ENCODE data around the gene TRIM45.
"Not testable (repeated sequence)": the region's sequence is repeated elsewhere in the genome, so short reads cannot be mapped to it uniquely, and the experiment has no call there.

TRIM45 gene

DNA sequence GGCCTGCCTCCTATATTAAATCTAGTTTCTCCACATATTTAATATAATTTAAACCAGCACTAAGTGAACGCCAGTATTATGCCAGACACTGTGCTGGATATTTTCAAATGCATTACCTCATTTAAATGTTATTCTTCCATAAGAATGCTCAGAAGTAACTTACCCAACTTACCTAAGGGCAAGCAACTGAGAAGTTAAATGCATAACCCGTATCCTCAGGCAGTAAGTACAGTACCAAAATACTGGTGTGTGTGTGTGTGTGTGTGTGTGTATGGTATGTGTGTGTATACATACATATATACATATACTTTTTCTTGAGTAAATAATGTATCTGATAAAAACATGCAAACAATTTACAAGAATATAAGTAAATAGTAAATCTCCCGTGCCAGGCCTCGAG lies 9.0 kb upstream of the TRIM45 start:
- DNase-seq = no peak

DNA sequence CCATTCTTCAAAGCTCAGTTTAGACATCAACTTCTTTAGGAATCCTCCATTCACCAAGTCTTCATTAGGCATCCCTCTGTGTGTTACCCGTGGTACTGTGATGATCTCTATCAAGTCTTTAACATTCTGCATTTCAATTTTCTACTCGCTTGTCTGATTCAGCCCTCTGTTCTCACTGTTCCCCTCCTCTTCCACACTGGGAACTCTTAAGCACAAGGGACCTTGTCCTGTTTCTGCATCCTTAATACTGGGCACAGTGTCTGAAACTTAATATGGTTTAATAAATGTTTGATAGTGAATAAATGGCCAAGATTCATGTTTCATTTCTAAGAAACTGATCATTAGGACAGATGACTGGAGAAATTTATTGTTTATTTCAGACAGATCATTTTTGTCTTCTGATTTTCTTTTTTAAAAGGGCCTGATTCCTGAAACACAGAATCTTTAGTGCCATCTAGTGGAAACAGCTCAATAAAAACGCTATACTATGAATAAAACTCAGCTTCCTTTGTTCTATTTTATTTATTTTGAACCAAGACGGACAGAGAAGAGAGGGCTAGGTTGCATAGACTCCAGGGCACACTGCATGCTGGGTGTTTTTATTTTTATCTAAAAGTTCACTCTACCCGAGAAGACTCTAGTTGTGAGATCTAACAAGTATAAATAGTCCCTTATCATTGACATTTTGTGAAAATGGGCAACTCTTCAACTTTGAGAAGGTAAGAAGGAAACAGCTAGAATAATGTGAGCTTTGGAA lies 7.0 kb upstream of the TRIM45 start:
- no peak for DNase-seq

DNA sequence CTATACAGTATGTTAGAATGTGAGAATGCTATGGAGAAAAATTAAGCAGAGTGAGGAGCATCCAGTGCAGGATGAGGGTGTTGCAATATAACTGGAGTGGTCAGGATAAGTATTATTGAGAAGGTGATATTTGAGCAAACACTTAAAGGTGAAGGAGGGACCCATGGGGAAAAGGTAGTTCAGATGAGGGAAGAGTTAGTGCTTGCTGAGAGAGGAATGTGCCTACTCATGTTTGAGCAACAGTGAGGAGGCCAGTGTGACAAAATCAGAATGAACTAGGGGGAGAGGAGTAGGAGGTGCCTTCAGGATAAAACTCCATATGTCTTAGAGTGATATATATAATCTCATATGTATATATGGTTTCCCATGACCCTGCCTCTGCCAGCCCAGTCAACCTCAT lies 6.2 kb upstream of the TRIM45 start:
- no peak for DNase-seq

DNA sequence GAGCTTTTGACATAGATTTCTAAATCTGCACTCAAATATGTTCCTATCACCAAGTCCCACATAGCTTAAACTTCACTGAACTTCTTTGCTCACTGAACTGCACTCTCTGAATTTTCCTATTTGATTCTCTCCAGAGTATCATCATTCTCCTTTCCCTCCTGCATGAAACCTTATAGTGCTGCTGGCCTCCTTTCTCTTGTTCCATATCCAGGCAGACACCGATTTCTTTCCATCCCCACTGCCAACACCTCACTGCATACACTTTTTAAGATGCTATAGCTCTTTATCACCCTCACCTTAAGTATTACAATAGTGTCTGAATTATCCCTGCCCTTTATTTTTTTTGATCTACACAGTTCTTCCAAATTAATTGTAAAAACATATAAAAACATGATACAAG lies 3.1 kb upstream of the TRIM45 start:
- no peak for DNase-seq

GRCh38 chr1:117123274-117123673 lies 1.7 kb upstream of the TRIM45 start:
- DNase-seq = no peak

- no peak for DNase-seq
Observed at GRCh38 chr1:117122330-117123025, 929 bp upstream of the TRIM45 start.

DNA sequence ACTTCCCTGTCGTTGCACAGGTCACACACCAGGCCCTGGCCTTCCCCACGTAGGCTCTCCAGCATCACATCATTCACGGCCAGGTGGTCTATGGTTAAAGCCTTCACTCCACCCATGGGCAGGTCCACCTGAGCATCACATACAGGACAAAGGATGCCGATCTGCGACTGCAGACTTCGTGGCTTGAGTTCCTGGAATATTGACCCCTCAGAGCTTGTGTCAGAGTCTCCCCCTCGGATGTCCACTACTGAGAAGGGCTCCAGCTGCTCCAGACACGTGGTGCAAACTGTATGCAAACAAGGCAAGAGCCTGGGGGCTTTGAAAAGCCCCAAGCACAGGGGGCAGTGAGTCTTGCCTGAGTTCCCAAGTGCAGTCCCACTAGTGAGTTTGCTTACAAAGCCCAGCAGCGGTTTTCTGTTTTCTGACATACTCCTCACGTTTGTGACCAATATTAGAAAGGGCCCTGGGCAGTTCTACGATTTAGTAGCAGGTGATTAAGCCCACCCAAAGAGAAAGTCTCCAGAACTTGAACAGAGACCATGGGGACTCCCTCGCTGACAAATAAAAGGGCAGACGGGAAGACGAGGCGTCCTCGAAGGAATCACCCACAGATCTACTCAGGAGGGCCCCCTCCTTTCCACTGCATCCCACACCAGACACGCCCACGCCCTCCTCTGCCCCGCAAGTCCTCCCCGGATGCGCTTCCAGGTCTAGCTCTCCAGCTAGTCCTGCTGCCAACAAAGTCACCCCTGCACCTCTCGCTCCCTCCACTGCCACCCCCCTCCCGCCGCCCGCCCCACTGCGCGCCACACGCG lies 568 bp downstream of the TRIM45 start:
- DNase-seq = no peak

GRCh38 chr1:117119144-117119543 lies 2.4 kb downstream of the TRIM45 start:
- not testable (repeated sequence) for DNase-seq

- no peak for DNase-seq
Observed at GRCh38 chr1:117118137-117118536, 3.4 kb downstream of the TRIM45 start.

GRCh38 chr1:117117697-117118096 lies 3.9 kb downstream of the TRIM45 start:
- DNase-seq = no peak

DNA sequence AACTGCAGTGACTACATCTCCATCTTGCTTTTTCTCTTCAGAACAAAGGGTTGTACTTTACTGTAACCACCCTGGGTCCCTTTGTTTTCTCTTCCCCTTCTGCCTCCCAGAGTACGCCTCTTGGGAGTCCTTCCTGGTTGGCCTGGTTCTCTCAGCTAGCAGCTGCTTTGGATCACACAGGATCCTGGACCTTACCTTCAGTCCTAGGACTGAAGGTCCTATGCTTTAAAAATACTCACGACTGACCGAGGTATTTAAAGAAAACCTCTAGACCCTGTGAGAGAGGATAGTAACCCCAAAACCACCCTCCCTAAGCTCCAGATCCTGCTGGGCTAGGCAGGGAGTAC lies 4.8 kb downstream of the TRIM45 start:
- DNase-seq = no peak

DNA sequence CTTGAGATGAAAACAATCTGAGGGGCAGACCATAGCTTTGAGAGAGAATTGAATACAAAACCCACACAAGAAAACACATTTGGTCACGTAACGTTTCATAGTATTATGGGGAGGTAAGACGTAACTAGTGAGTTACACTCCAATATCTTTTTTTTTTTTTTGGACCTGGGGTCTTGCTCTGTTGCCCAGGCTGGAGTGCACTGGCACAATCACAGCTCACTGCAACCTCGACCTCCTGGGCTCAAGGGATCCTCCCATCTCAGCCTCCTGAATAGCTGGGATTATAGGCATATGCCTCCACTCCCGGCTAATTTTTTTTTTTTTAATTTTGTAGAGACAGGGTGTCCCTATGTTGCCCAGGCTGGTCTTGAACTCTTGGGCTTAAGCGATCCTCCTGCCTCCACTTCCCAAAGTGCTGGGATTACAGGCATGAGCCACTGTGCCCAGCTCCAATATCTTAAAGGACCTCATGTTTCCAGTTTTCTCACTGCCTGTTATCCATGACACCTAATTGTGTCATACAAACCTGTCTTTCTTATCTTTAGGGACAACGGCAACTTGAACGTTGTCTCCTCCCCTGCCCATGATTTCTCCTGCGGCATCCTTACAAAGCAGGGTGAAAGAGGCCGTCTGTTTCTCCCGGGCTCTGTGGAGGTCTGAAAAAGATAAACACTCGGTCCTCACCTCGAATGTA lies 5.3 kb downstream of the TRIM45 start:
- DNase-seq = no peak

DNA sequence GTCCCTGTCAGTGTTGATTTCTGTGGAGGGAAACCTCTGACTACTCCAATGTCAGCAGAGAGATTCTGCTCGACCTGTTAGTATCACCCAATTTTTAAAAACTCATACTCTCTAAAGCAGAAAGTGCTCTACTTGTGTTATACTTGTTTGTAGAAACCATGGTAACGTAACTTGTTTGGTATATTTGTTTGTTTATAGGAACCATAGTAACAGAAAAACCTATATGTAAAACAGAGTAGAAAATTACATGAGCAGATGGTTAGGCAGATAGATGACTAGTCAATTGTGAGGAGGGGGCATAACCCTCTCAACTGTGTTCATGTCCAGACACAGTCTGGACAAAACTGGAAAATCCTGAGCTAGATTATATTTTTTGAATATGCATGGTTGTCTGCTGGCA lies 6.7 kb downstream of the TRIM45 start:
- no peak for DNase-seq

GRCh38 chr1:117113199-117113598 lies 8.3 kb downstream of the TRIM45 start:
- DNase-seq = no peak

DNA sequence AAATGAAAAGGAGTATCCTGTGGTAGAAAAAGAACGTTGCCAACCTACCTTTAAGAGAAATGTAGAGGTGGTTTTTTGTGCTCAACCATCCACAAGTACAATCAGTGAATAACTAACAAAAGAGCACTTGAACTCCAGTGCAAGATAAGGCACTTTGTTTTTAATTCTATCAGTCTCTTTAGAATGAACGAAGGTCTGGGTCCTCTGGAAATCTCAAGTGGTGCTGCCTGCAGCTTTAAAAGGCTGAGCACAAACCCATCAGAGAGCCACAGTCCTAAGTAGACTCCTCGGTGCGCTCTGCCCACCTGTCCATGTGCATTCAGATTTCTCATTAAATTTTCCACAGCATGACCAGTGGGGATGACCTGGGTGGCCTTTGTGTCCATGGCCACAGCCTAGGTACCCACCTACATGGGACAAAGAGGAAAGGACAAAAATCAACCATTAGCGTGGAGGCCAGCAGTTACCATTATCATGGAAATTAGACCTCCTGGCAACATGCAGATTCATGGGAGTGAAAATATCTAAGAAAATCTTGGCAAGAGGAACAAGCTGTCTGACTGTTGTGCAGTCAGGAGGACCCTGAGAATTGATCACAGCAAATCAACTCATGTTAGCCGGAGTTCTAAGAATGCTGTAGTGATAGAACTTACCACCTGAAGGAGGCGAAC lies 9.4 kb downstream of the TRIM45 start:
- DNase-seq = no peak

DNA sequence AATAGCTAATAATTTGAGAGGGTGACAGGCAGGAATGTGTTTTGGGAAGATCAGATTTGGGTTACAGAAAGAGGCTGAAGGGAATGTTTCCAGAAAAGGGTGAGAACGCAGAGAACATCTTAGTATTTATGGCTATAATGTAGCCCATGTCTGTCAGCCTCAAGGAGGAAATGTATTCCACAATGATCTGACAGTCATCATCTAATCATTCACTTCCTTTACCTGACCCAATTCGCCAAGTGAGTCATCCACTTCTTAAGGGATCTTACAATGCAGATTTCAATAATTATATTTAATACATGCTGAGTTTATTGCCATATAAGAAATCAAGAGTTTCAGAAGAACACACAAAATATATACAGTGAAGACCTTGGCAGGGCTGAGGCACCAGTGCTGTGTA lies 10.8 kb downstream of the TRIM45 start:
- no peak for DNase-seq

GRCh38 chr1:117107364-117107763 lies 14.2 kb downstream of the TRIM45 start:
- DNase-seq = no peak

- no peak for DNase-seq
Observed at GRCh38 chr1:117106478-117106877, 15.1 kb downstream of the TRIM45 start.

GRCh38 chr1:117105722-117106121 lies 15.8 kb downstream of the TRIM45 start:
- no peak for DNase-seq

DNA sequence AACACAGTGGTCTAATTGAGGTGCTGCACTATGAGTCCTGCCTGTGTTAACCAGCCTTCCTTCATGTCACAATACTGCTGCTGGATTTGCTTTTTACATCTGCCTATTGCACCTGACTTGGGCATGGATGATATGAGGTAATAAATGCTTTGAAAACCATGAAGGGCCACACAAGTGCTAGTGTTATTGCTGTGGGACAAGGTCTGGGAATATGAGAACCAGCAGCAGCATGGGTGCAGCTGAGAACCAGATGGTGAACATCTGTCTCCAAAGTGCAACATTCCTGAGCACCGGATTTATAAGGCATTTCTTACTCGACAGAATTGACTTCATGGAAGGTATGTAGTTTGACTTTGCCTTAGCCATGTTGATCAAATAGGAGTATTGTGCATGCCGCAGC lies 16.6 kb downstream of the TRIM45 start:
- DNase-seq = no peak

DNA sequence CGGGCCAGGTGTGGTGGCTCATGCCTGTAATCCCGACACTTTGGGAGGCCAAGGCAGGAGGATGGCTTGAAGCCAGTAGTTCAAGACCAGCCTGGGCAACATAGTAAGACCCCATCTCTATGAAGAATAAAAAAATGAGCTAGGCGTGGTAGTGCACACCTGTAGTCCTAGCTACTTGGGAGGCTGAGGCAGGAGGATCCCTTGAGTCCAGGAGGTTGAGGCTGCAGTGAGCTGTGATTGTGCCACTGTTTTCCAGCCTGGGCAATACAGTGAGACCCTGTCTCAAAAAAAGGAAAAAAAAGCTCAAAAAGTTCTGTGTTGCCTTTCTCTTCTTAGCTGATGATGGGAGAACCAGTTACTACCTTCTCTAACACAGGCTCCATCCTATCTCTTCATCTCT lies 19.7 kb downstream of the TRIM45 start:
- not testable (repeated sequence) for DNase-seq

- no peak for DNase-seq
Observed at GRCh38 chr1:117101334-117101733, 20.2 kb downstream of the TRIM45 start.

Data from NCI-H524 treated with DMSO at 0.1 percent for 48 hours (cell line).